IMR-90 (cell line): ENCODE data around the gene PTEN. TPM values are rescaled to one million over a fixed set of nuclear protein-coding genes. Genes with fewer than 3 reads are reported as not detected.

Experiments used
- ATAC-seq: fragments of 200-7000 bp; cut with Tn5 transposase; 2 replicates; pipeline ENCODE4 v1.9.1; 2020; ENCODE audit warnings: low read depth, mild to moderate bottlenecking, moderate library complexity
- BruUV-seq: library from RNA; stranded (reverse); fragments of 400-500 nt; replicated peaks from 2 replicates; lab custom pipeline; 2021; lab: Mats Ljungman, UMichigan
- CTCF ChIA-PET: fragments of 300-600 bp; formaldehyde crosslinking; extraction: SDS; loops from one replicate; lab custom pipeline; 2021; ENCODE audit warnings: antibody characterized with exemption; lab: Yijun Ruan, JAX
- POLR2A ChIA-PET: fragments of 300-600 bp; sonication (Branson Sonifier 250); formaldehyde crosslinking; loops from one replicate; lab custom pipeline; 2022; ENCODE audit warnings: antibody characterized with exemption; ENCODE audit not compliant: unreplicated experiment; lab: Charles Lee
- DNase-seq: peaks from one replicate; pipeline ENCODE4 v3.0.0; 2013
- H2AFZ ChIP-seq: replicated peaks from 2 replicates; pipeline ENCODE3; 2013; ENCODE audit warnings: low read length, mild to moderate bottlenecking; ENCODE audit not compliant: poor library complexity
- H2AK5ac ChIP-seq: 2 replicates; pipeline ENCODE4 v1.6.1; 2013; ENCODE audit warnings: low read depth, low read length, inconsistent platforms
- H2AK9ac ChIP-seq: replicated peaks from 2 replicates; pipeline ENCODE3; 2013; ENCODE audit warnings: mild to moderate bottlenecking, low read depth, low read length, moderate library complexity; ENCODE audit not compliant: poor library complexity
- H2BK120ac ChIP-seq: 2 replicates; pipeline ENCODE4 v1.6.1; 2013; ENCODE audit warnings: low read depth, low read length, inconsistent platforms
- H2BK15ac ChIP-seq: 3 replicates; pipeline ENCODE4 v1.6.1; 2013; ENCODE audit warnings: low read depth, low read length, inconsistent platforms
- H2BK20ac ChIP-seq: 2 replicates; pipeline ENCODE4 v1.6.1; 2013; ENCODE audit warnings: low read depth, mild to moderate bottlenecking, inconsistent platforms, low read length, moderate library complexity
- H2BK5ac ChIP-seq: 2 replicates; pipeline ENCODE4 v1.6.1; 2013; ENCODE audit warnings: mild to moderate bottlenecking, low read depth, low read length, inconsistent platforms; ENCODE audit not compliant: poor library complexity, severe bottlenecking
- H3K14ac ChIP-seq: replicated peaks from 2 replicates; pipeline ENCODE4 v1.6.1; 2013; ENCODE audit warnings: low read depth, low read length, inconsistent platforms
- H3K18ac ChIP-seq: 2 replicates; pipeline ENCODE4 v1.6.1; 2013; ENCODE audit warnings: low read depth, low read length, control low read depth
- H3K23ac ChIP-seq: 2 replicates; pipeline ENCODE4 v1.6.1; 2013; ENCODE audit warnings: low read depth, low read length, inconsistent platforms
- H3K27ac ChIP-seq: 2 replicates; pipeline ENCODE4 v1.5.1; 2013; ENCODE audit warnings: mild to moderate bottlenecking, control low read depth, low read length; ENCODE audit not compliant: insufficient read depth
- H3K27me3 ChIP-seq: 2 replicates; pipeline ENCODE4 v1.6.1; 2013; ENCODE audit warnings: low read length; ENCODE audit not compliant: control insufficient read depth, insufficient read depth
- H3K36me3 ChIP-seq: 2 replicates; pipeline ENCODE4 v1.6.1; 2013; ENCODE audit warnings: low read length, mixed read lengths; ENCODE audit not compliant: control insufficient read depth, insufficient read depth
- H3K4ac ChIP-seq: 2 replicates; pipeline ENCODE4 v1.6.1; 2013; ENCODE audit warnings: low read depth, low read length, inconsistent platforms
- H3K4me1 ChIP-seq: 2 replicates; pipeline ENCODE4 v1.6.1; 2013; ENCODE audit warnings: low read length, mixed read lengths; ENCODE audit not compliant: control insufficient read depth, insufficient read depth
- H3K4me2 ChIP-seq: 2 replicates; pipeline ENCODE4 v1.6.1; 2013; ENCODE audit warnings: low read depth, mild to moderate bottlenecking, control low read depth, low read length, moderate library complexity
- H3K4me3 ChIP-seq: 2 replicates; pipeline ENCODE4 v1.5.1; 2013; ENCODE audit warnings: low read depth, mild to moderate bottlenecking, control low read depth, low read length, moderate library complexity; ENCODE audit not compliant: insufficient read depth
- H3K56ac ChIP-seq: 2 replicates; pipeline ENCODE4 v1.6.1; 2013; ENCODE audit warnings: low read length, inconsistent platforms; ENCODE audit not compliant: insufficient read depth; ENCODE audit errors: extremely low read depth
- H3K79me1 ChIP-seq, 2 experiments: 2 replicates each; pipeline ENCODE4 v1.6.1; 2013; ENCODE audit warnings: low read length in 2 of 2, inconsistent platforms in 1 of 2, low read depth in 1 of 2
- H3K9ac ChIP-seq: 2 replicates; pipeline ENCODE4 v1.6.1; 2013; ENCODE audit warnings: low read depth, low read length, control low read depth
- H3K9me1 ChIP-seq: 2 replicates; pipeline ENCODE4 v1.6.1; 2013; ENCODE audit warnings: low read length, inconsistent platforms; ENCODE audit not compliant: insufficient read depth
- H3K9me3 ChIP-seq: 2 replicates; pipeline ENCODE4 v1.6.1; 2013; ENCODE audit warnings: low read length; ENCODE audit not compliant: control insufficient read depth, insufficient read depth
- H4K20me1 ChIP-seq: 2 replicates; pipeline ENCODE4 v1.6.1; 2013; ENCODE audit warnings: low read length, inconsistent platforms; ENCODE audit not compliant: insufficient read depth
- H4K5ac ChIP-seq: 2 replicates; pipeline ENCODE4 v1.6.1; 2013; ENCODE audit warnings: mild to moderate bottlenecking, low read depth, low read length, control low read depth
- H4K8ac ChIP-seq, 2 experiments: 2 replicates each; pipeline ENCODE4 v1.6.1; 2013; ENCODE audit warnings: low read depth in 2 of 2, low read length in 2 of 2, control low read depth in 1 of 2, inconsistent platforms in 1 of 2
- H4K91ac ChIP-seq: 2 replicates; pipeline ENCODE4 v1.6.1; 2013; ENCODE audit warnings: low read depth, low read length, inconsistent platforms; ENCODE audit not compliant: insufficient read depth
- FOS ChIP-seq: fragments of 150-350 bp; IDR thresholded peaks from 2 replicates; pipeline ENCODE4 v1.6.1; 2016; ENCODE audit warnings: low read depth, low read length
- NFE2L2 ChIP-seq: fragments of 150-350 bp; IDR thresholded peaks from 2 replicates; pipeline ENCODE4 v1.6.1; 2016; ENCODE audit warnings: low read depth, mild to moderate bottlenecking, low read length
- WGBS, 2 experiments: methylation state at CpG; one replicate each; pipeline versions ENCODE4 v1.1.5 to v1.1.7; 2013; ENCODE audit warnings: missing lambda C conversion rate in 2 of 2; ENCODE audit not compliant: insufficient read length in 1 of 2; ENCODE audit errors: extremely low coverage in 2 of 2; 5-methylcytosine and 5-hydroxymethylcytosine counted together
- dilution Hi-C: fragments of 300-500 bp; cut with HindIII; formaldehyde crosslinking; loops from one replicate; pipeline ENCODE4 v1.14.3; 2018; ENCODE audit warnings: low sequenced_read_pairs; ENCODE audit not compliant: unreplicated experiment
- in situ Hi-C: fragments of 300-500 bp; cut with MboI; formaldehyde crosslinking; loops from 3 replicates; pipeline ENCODE4 v1.14.3; 2019; ENCODE audit warnings: low sequenced_read_pairs, inconsistent platforms, mixed read lengths
- intact Hi-C: fragments of 100-400 bp; cut with micrococcal nuclease; formaldehyde crosslinking; loops from 2 replicates; pipeline ENCODE4 v1.10.0; 2022
- polyA plus RNA-seq, 3 experiments: library from polyadenylated mRNA; depleted of rRNA; stranded (reverse); fragments of >200 nt; gene quantifications; 2 replicates each; pipeline ENCODE4 v1.2.3, GENCODE V29; 2012; ENCODE audit warnings: low replicate concordance in 1 of 3
- total RNA-seq: library from RNA; depleted of rRNA; stranded (reverse); fragments of >200 nt; gene quantifications from 2 replicates; pipeline ENCODE4 v1.2.3, GENCODE V29; 2012

PTEN gene
- total and polyA plus RNA-seq, 2 of the 4 experiments (the other 2 are of a cell fraction): 12.0 to 38.9 TPM

GRCh38 chr10:87844837-87845623 lies 18.4 kb upstream of the PTEN start:
- peak overlapping the region; percentile 24; the same call in 1 of the 2 replicates for H3K4ac ChIP-seq
- CTCF ChIA-PET: interaction anchor here (1.5 kb wide), 1 partner anchor 542 kb away, joined by 4 read pairs; no protein-coding TSS in a partner anchor
- ATAC-seq: peak; percentile 64

More at GRCh38 chr10:87844837-87845623, 18.4 kb upstream of the PTEN start:
- Histone ChIP-seq H4K8ac (peak overlapping the region in 1 of 2 experiments; percentile 55; a peak in 2 of 4 replicates), H4K5ac (peak overlapping the region; percentile 76; the same call in 1 of the 2 replicates), H3K79me1 (peaks cover 0 to 10% of the 10 kb centered on the region in 2 experiments; a peak in 2 of 4 replicates), H2AFZ (no peak overlapping the region), H2BK20ac (peak overlapping the region; percentile 75; the same call in 1 of the 2 replicates), H3K23ac (no peak overlapping the region), H2BK5ac (peak overlapping the region; percentile 99), H3K18ac (peak overlapping the region; percentile 39; the same call in 1 of the 2 replicates), H2BK120ac (peak overlapping the region; percentile 96), H3K9me3 (no peaks in the 10 kb centered on the region), H3K9me1 (peaks cover 14% of the 10 kb centered on the region), H4K91ac (peak overlapping the region; percentile 25; the same call in 1 of the 2 replicates), H3K4me2 (peak overlapping the region; percentile 4; the same call in 1 of the 2 replicates), H3K27me3 (no peaks in the 10 kb centered on the region), H2AK9ac (no peak overlapping the region), H2BK15ac (peak overlapping the region; percentile 96), H3K36me3 (no peaks in the 10 kb centered on the region), H4K20me1 (no peaks in the 10 kb centered on the region), H3K4me1 (peaks cover 7% of the 10 kb centered on the region; the same call in 1 of the 2 replicates), H3K56ac (no peak overlapping the region), H3K4me3 (no peak overlapping the region), H3K9ac (no peak overlapping the region), H3K27ac (no peak overlapping the region), H2AK5ac (peak overlapping the region; percentile 79; the same call in 1 of the 2 replicates), H3K14ac (peak overlapping the region; percentile 74; the same call in 1 of the 2 replicates)
- no TSS peak for BruUV-seq
- TF ChIP-seq FOS: peak; percentile 78
- TF ChIP-seq NFE2L2: no peak
- in situ Hi-C loops: no loop called here
- POLR2A ChIA-PET: no interaction called here
- dilution Hi-C loops: no loop called here
- peak; percentile 86 for DNase-seq
- intact Hi-C loops: no loop called here
- WGBS, 2 experiments: no CpG with 5 or more reads among the region's 1 CpG
